ENCODE measurements around the gene ACAA2.

DNA sequence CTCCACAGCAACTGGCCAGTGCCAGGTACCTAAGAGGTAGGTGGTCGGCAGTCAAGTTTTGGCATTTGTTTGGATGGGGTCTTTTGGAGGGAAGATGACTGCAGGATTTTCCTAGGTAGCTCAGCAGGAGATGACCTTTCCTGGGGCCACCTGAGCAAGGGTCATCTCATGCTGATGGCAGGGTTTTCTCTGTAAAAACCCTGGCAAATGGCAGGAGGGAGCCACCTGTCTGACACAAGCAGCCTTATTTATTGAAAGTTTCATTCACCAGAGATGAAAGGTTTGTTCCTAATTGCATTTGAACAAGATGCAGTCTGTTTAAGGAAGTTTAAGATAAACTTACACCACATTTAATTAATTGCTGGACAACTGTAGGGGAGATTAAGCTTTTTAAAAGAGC is 31.6 kb upstream of the ACAA2 start:
- TF ChIP-seq, protein P1, sequence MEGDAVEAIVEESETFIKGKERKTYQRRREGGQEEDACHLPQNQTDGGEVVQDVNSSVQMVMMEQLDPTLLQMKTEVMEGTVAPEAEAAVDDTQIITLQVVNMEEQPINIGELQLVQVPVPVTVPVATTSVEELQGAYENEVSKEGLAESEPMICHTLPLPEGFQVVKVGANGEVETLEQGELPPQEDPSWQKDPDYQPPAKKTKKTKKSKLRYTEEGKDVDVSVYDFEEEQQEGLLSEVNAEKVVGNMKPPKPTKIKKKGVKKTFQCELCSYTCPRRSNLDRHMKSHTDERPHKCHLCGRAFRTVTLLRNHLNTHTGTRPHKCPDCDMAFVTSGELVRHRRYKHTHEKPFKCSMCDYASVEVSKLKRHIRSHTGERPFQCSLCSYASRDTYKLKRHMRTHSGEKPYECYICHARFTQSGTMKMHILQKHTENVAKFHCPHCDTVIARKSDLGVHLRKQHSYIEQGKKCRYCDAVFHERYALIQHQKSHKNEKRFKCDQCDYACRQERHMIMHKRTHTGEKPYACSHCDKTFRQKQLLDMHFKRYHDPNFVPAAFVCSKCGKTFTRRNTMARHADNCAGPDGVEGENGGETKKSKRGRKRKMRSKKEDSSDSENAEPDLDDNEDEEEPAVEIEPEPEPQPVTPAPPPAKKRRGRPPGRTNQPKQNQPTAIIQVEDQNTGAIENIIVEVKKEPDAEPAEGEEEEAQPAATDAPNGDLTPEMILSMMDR (IDR thresholded peaks at IDR 0.05) = no peak
- TF ChIP-seq POLR2AphosphoS5 (IDR thresholded peaks at IDR 0.05; ENCODE audit: insufficient read depth in 1 of 2, low read depth in 1 of 2) = no peak
